NCI-H526 (cell line): ENCODE results near the gene NDFIP2.

Source experiments
- DNase-seq, 2 experiments: peaks; one replicate each; lab custom pipeline; 2025; lab: John Stamatoyannopoulos, UW

Gene NDFIP2

DNA sequence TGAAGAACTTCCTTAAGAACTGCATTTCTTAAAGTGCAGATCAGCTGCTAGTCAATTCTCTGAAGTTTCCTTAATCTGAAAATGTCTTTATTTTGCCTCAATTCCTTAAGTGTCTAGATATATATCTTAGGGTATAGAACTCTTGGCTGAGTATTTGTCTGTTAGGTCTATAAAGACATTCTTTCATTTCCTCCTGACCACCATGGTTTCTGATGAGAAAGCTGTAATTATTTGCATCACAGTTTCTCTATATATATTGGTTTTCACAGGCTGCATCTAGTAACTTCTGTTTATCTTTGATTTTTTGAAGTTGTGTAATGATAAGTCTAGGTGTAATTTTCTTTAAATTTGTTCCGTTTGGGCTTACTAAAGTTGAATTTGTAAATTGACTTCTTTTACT is 15.2 kb downstream of the NDFIP2 start:
- DNase-seq: no peak

DNA sequence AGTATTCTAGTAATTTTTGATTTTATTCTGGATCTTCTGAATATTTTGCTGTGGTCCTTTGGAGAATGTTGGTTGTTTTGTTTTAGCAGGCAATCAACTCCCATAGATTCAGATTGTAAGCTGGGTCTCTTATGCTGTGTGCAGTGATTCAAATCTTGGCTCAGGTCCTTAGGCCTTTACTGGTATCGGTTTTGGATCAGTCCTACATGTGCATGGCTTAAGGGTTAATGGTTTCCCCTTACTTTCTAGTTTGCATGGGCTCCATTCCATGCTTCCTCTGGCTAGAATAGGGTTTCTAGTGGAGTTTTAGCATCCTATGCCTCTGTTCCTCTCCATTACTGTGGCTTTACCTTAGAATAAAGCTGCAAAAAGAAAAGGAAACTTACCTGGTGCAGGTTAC is 16.1 kb downstream of the NDFIP2 start:
- no peak for DNase-seq

DNA sequence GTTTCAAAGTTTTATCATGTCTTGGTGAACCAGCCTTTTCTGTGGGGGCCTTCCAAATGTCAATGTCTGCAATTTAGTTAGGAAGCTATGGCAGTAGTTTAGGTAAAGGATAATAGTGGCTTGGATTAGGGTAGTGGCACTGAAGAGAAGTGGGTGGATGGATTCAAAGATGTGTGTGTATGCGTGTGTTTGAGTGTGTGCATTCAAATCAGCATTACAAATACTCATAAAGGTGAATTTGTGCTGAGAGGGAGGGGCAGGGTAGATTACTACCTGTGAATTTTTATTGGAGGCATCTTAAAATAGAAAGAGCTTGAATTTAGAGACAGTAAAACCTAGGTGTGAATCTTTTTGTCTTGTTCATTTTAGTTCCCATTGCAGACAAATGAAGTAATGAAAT is 16.9 kb downstream of the NDFIP2 start:
- no peak for DNase-seq

DNA sequence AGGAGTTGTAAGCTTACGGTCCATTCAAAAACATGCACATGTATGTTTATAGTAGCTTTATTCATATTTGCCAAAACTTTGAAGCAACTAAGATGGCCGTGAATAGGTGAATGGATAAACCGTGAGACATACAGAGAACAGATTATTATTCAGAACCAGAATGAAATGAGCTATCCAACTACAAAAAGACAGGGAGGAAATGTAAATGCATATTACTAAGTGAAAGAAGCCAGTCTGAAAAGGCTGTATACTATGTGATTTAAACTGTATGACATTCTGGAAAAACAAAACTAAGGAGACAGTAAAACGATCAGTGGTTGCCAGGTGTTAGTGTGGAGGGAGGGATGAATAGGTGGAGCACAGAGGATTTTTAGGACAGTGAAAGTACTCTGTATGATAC is 19.9 kb downstream of the NDFIP2 start:
- DNase-seq: no peak

DNA sequence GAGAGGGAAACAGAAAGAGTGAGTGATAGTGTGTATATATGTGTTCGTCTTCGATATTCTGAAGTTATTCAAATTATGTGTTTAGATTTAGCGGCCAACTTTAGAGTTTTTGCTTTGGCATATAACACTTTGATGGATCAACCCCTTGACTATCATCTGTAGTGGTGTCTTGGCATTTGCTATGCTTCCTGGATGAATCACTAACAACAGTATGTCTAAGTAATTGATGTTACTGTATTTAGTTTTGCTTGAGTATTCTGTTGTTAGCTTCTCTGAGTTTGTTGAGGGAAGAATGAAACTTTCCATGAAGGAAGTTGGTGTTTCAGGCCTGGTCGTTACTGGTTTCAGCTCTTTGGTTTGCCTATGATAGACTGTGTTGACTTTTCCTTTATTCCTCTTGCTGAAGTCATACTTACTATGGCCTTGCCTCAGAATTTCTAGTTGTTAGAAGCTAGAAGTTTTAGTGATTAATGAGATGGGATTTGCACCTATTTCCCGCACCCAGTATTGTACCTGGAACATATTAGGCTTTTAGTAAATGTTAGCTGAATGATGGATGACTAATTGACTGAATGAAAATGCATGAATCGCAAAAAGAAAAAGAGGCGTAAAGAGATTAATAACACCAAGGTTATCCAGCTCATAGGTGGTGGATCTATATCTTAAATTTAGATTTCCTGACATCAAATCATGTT is 20.7 kb downstream of the NDFIP2 start:
- no peak for DNase-seq

DNA sequence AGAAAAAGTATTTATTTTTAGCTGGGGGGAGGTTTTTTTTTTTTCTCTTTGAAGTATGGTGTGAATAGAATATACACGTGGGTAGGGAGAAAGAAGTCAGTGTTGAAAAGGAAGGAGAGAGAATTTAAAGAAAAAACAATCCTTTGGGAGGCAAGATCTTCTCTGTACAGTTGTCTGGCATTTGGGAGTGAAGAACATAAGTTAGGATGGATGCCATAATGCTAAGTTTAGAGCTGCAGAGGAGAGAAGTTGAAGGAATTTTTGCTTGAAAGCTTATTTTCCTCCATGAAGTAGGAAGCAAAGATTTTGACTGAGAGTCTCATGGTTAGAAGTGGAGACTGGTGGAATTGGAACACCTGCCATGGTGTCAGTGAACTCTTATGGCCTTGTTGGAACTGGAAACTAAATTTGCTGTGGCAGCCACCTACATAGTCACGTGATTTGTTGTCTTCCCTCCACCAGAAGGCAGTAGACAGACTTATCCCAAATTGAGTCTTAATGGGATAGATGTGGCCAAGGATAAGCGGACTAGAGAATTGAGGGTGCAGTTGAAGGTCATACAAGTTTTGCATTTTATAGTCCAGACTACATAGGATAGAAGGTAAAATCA is 22.0 kb downstream of the NDFIP2 start:
- DNase-seq: no peak

DNA sequence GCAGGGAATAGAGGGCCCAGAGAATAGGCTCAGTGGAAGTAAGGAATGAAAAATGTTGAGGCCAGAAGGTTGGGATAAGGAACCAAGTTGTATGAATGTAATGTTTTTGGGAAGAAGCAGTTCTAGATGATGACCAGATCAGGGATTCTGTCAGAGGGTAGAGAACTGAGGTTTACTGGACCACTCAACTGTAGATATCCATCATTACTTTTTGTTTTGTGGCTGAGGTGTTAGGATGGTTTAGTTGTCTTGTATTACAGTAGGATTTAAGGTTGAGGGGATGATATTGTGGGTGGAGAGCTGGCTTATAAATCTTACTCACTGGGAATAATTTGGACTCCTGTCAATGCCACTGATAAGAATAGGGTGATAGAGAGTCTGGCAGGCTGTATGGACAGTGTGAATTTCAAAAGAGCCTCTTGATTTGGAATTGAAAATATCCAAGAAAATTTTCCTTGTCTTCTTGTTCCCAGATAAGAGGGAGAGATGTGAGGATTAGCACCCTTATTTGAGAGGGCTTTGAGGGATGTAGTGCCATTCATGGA is 22.6 kb downstream of the NDFIP2 start:
- DNase-seq: no peak

DNA sequence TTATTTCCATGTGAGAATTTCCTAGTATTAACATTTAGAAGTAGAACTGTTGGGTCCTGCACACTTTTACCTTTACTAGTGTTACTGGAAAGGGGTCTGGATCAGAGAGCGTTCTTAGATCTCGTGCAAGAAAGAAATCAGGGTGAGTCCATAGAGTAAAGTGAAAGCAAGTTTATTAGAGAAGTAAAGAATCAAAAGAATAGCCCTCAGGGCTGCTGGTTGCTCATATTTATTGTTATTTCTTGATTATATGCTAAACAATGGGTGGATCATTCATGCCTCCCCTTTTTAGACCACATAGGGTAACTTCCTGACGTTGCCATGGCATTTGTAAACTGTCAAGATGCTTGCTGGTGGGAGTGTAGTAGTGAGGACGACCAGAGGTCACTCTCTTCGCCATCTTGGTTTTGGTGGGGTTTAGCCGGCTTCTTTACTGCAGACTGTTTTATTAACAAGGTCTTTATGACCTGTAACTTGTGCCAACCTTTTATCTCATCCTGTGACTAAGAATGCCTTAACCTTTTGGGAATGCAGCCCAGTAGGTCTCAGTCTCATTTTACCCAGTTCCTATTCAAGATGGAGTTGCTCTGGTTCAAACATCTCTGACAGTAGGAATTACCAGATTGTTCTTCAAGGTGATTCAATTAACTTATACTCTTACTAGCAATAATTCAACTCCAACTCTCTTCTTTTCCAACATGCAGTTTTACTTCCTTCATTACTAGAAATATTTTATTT is 27.4 kb downstream of the NDFIP2 start:
- no peak for DNase-seq

DNA sequence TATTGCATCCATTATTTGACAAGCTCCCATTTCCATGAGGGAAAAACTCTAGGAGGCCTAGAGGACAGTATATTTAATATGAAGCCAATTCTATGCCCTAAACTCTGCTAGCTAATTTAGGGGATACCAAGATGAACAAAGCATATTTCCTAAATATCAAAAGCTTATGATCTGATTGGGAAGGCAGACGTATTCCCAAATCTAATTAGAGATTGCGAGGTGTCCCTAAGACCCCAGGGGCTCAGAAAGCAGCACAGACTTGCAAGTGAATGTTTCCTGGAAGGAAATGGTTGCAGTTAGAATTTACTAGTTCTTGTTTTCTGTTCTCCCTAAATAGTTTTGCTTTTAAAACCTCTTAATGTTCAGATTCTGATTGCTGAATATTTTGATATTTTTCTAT is 30.7 kb downstream of the NDFIP2 start:
- DNase-seq: no peak

DNA sequence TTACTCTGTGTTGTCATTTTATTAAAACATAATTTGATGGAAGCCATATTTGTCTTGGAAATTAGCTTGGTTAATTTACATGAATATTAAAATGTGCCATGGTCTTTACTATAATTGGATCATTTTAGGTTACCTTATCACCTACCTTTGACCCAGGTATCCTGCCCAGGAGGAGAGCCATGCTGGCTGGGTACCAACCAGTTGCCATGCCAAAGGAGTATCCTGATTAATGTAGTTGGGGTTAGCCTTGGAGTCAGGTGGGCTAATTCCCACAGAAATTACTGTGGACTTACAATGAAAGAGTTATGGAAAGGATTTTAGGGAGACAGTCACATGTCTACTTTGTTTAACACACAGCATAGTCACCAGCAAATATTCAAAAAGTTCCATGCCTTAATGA is 32.0 kb downstream of the NDFIP2 start:
- DNase-seq: no peak

DNA sequence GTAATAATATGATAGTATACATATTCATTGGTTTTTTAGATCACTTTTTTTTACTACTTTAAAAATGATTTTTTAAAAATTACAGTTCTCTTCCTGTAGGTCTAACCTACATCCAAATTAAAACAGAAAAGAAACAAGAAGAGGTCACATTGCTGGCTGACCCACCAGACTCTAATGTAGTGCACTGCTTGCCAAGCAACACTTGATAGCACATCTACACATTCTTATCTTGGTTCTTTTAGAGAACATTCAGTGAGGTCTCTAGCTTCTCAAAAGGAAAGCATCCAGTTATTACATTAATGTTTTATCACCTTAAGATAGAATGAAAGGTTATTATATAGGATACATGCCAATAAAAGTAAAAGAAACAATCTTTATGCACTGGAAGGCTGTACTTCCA is 35.6 kb downstream of the NDFIP2 start:
- no peak for DNase-seq

DNA sequence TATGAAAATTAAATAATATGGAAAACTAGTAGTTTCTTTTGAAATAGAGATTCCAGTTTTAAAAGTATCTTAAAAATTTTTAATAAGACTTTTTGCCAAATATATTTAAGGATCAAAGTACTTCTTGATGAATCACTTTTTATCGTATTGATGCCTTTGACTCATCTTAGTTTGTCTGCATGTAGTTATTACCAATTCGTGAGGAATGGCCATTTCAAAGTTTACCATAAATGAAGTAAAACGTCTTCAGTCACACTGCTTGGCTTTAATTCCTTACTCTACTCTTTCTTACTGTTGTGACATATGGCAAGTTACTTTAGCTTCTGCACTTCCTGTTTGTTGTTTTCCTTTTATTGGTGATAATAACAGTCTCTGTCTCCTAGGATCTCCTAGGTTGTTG is 38.3 kb downstream of the NDFIP2 start:
- DNase-seq: no peak

DNA sequence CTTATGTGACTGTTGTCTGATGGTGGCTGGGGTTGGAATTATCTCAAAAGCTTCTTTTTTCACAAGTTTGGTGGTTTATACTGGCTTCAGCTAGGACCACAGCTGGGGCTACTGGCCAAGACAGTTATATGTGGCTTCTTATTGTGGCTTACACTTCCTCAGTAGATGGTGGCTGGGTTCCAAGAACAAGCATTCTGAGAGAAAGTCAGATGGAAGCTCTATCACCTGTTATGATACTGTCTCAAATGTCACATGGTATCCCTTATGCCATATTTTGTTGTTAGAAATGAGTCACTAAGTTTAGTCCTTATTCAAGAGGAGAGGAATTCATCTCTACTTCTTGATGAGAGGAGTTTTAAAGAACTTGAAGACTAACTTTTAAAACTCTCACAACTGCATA is 41.6 kb downstream of the NDFIP2 start:
- no peak for DNase-seq

DNA sequence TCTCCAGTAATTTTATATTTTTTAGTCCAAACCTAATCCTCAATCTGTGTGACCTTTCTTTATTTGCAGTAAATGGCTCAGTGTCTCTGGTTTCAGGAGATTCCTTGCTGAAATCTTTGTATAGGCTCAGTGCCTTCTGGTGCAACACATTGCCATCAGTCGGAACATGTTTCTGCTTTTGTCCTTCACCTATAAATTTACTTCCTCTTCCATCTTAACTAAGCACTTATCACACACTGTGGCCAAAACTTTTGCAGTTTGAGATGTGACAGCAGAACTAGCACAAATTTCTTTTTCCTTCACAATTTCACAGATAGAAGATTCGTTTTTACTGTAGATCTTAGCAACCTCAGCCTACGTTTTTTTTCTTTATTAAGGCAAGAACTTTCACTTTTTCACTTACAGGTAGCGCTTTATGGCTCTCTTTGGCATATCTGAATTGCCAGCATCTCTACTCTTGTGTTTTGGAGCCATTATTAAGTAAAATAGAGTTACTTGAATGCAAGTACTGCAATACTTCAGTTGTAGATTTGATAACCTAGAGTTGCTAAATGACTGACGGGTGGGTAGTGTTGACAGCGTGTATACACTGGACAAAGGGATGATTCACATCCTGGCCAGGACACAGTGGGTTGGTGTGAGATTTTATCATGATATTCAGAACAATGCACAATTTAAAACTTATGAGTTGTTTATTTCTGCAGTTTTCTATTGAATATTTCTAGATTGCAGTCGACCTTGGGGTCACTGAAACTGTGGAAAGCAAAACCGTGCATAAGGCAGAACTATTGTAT is 44.3 kb downstream of the NDFIP2 start:
- DNase-seq: no peak

DNA sequence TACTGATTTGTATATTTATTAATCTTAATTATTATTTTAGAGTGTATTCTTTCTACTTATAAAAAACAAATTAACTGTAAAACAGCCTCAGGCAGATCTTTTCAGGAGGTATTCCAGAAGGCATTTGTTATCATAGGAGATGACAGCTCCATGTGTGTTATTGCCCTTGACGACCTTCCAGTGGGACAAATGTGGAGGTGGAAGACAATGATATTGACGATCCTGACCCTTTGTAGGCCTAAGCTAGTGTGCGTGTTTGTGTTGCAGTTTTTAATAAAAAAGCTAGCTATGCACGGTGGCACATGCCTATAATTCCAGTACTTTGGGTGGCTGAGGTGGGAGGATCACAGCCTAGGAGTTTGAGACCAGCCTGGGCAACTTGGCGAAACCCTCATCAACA is 46.7 kb downstream of the NDFIP2 start:
- DNase-seq: no peak

DNA sequence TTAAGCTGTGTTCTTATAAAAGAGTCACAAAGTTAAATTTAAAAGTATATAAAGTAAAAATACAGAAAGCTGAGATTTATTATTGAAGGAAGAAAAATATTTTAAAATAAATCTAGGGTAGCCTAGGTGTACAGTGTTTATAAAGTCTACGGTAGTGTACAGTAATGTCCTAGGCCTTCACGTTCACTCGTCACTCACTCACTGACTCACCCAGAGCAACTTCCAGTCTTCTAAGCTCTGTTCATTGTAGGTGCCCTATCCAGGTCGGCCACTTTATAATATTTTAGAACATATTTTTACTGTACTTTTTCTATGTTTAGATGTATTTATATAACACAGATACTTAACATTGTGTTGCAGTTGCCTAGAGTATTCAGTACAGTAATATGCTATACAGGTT is 47.4 kb downstream of the NDFIP2 start:
- DNase-seq: no peak

DNA sequence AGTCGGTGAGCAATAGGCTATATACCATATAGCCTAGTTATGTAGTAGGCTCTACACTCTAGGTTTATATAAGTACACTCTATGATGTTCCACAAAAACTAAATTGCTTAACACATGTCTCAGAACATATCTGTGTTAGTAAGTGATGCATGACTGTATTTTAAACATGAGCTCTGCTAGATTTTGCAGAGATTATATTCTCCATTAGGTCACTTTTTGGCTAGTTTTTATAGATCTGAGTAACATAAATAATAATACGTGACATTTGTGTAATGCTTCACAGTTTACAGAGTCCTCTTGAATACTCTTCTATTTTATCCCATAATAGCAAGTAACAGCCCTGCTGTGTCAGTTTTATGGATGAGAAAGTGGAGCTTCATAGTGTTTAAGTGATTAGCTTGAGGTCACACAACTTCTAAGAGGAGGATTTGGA is 47.8 kb downstream of the NDFIP2 start:
- no peak for DNase-seq

DNA sequence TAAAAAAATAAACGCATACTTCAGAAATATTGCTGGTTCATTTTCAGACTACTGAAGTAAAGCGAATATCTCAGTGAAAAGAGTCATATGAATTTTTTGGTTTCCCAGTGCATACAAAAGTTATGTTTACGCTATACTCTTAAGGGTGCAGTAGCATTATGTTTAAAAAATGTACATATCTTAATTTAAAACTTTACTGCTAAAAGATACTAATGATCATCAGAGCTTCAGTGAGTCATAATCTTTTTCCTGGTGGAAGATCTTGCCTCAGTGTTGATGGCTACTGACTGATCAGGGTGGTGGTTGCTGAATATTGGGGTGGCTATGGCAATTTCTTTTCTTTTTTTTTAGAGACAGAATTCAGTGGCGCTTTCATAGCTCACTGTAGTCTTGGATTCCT is 48.9 kb downstream of the NDFIP2 start:
- no peak for DNase-seq

DNA sequence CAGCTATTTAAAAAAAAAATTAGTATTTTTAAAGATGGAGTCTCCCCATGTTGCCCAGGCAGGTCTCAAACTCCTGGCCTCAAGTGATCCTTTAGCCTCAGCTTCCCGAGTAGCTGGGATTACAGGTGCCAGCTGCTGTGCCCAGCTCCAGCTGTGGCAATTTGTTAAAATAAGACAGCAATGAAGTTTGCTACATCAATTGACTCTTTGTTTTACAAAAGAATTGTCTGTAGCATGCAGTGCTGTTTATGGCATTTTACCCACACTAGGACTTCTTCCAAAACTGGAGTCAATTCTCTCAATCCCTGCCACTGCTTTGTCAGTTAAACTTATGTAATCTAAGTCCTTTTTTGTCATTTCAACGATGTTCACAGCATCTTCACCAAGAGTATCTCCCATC is 49.3 kb downstream of the NDFIP2 start:
- DNase-seq: no peak

DNA sequence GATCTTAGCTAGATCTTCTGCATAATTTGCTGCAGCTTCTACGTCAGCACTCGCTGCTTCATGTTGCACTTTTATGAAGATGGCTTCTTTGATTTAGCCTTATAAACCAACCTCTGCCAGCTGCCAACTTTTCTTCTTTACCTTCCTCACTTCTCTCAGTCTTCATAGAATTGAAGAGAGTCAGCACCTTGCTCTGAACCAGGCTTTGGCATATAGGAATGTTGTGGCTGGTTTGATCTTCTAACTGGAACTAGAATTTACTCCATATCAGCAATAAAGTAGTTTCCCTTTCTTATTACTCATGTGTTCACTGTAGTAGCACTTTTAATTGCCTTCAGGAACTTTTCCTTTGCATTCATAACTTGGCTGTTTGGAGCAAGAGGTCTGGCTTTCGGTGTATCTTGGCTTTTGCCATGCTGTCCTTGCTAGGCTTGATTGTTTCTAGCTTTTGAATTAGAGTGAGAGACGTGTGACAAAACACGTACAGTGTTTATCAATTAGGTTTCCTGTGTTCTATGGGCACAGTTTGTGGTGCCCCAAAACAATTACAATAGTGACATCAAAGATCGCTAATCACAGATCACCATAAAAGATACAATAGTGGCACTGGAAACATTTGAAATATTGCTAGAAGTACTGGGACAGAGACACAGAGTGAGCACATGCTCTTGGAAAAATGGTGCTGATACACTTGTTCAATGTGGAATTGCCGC is 50.7 kb downstream of the NDFIP2 start:
- no peak for DNase-seq

DNA sequence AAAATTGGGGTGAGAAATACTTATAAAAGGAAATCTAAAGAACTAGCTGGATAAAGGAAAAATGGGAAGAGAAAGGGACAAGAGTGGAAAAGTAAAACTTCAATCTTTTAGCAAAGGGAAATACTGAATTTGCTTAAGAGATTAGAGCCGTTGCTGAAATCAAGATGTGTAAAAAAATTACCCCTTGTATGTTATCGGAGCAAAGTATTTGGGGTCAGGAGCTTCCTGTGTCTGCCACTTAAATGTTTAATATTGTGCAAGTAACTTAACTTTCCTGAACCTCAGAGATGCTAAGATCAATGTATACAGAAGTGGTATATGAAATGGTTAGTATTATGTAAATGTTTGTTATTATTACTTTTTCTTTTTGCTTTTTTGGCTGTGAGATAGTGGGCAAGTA is 51.6 kb downstream of the NDFIP2 start:
- DNase-seq: no peak
